NCI-H1436 treated with DMSO at 0.1 percent for 48 hours (cell line): ENCODE data around the gene ZNF678.

Experiments used
- DNase-seq: peaks from one replicate; lab custom pipeline; 2025; lab: John Stamatoyannopoulos, UW

The ZNF678 gene

DNA sequence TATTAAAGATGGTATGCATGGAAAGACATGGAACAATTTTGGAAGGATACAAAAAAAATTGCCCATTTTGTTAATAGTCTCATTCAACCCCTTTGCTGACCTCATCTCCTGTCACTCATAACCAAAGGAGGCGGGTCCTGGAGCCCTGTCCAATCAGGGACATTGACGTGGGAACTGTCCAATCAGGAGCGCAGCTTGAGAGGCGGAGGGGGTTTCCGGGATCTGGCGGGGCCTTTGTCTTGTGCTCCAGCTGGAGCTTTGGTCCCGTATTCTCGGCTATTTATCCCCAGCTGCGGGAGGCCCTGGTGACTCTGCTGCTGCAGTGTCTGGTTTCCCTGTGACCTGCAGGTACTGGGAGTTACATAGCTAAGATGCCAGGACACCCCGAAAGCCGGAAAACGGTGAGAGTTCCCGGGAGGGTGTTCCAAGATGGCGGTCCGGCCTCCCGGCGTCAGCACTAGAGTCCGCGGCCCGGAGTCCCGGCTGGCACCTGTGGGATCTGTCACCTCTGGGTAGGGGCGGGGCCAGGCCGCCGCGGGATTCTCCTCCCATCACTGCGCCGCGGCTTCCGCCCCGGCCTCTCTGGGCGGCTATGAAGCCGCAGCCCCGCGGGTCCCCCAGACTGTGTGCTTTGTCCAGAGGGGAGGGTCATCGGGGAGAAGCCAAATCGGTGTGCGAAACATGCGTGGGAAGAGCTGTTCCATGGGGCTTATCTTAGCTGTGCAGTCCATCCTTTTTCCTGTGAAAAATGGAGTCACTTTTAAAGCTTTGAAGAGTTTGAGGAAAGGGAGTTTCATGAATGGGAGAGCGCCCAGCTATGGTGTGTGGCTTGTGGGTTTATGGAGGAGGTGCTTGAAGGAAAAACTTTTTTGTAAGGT, at the start of gene ZNF678:
ZNF678 (plus strand) TSS at position 233 of the 878 bp plus-strand sequence. CDS start 87,436 bp downstream, outside the sequence.
- peak; percentile 79 for DNase-seq

DNA sequence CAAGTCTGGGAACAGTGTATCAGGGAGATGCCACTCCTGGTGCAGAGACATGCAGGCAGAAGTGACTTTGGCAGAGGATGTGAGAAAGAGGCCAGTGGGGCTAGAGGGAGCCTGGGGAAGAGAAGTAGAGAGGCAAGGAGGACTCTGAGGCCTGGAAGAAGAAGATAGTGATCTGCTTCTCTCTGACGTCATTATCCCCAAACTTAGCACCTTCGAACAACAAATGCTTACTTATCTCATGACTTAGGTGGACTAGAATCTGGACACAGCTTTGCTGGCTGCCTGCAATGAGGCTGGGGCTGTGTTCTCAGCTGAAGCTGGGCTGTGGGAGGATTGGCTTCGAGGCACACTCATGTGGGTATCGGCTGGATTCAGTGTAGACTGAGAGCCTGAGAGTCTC, 44.5 kb upstream of the ZNF678 start:
- no peak for DNase-seq

DNA sequence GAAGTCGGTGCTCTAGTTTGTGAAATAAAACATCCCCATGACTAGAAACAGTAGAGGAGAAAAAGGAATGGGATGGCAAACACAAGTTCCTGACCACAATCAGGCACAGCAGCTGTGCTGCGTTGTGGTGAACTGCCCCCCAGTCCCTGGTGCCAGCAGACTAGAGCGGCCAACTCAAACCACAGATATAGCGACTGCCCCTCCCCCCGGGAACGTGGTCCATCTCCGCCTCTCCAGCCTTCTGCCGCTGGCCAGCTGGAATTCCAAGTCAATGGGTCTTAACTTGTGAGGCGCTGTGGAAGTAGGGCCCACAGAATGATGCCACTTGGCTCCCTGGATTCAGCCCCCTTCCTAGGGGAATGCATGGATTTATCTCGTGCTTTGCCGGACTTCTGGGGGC, 41.6 kb upstream of the ZNF678 start:
- no peak for DNase-seq

DNA sequence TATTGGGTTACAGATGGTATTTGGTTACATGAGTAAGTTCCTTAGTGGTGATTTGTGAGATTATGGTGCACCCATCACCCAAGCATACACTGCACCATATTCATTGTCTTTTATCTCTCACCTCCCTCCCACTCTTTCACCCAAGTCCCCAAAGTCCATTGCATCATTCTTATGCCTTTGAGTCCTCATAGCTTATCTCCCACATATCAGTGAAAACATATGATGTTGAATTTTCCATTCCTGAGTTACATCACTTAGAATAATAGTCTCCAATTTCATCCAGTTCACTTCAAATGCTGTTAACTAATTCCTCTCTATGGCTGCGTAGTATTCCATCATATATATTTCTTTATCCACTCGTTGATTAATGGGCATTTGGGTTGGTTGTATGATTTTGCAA, 36.8 kb upstream of the ZNF678 start:
- DNase-seq = no peak

DNA sequence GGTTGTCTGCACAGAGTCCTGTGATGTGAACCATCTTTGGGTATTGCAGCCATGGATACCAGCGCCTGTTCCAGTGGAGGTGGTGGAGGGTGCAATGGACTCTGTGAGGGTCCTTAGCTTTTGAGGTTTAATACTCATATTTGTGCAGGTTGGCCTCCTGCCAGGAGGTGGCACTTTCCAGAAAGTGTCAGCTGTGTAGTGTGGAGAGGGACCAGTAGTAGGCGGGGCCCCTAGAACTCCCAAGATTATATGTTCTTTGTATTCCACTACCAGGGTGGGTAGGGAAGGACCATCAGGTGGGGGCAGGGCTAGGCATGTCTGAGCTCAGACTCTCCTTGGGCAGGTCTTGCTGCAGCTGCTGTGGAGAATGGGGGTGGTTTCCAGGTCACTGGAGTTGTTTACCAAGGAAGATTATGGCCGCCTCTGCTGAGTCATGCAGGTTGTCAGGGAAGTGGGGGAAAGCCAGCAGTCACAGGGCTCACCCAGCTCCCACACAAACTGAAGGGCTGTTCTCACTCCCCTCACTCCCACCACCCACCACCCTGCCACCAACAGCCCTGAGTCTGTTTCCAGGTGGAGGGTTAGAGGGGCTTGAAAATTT, 31.2 kb upstream of the ZNF678 start:
- DNase-seq = no peak

DNA sequence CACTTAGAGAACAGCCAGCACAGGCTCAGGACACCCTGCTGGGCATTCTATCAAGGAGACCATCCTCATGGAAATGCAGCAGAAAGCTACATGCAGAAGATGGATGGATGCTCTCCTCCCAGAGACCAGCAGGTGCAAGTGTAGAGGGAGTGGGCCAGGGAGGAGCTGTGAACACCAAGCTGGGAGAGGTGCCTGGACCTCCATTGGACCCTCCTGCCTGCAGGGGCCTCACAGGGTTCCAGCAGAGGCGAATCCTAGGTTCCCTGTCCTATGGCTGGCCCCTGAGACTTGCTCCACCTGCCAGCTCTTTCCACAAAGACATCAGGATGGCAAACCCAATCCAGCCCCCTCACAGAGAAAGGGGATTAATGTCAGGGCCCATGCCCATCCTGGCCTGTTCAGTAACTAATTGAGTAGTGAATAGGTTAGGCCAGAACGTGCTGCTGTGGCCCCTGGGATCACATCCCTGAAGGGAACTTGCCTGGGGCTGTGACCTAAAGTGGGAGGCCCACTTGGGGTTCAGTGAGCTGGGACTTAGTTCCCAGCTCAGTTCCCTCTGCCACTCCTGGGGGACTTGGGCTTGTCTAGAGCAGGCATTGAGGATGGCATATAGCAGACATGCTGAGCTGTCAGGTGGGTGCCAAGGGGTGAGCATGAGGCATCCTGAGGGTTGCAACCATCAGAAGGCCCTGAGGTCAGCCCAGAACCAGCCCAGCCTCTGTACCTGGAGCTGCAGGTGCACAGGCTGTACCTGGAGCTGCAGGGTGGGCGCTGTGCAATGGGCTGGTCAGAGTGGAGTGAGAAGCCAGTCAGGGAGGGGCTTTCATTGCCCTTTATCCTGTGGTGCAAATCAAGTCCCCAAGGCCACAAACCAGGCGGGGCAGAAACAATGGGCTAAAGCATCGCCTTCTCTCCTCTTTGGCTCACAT, 22.9 kb upstream of the ZNF678 start:
- no peak for DNase-seq

DNA sequence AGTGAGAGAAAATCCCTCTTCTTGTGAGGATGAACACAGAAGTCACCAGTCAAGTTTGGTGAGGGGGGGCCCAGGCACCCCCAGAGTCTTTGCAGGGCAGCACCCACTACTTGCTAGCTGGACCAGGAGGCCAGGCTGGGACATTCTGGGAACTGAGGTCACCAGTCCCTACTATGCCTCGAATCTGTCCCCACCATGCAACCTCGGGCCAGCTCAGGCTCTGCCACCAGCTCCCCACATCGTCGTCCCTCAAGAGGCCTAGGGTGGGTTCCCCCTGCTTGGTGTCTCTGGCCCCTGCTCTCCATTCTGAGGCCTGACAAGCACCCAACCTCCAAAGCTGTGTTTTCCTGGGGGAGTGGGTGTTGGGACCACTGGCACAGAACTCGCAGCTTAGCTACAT, 22.2 kb upstream of the ZNF678 start:
- DNase-seq = no peak

DNA sequence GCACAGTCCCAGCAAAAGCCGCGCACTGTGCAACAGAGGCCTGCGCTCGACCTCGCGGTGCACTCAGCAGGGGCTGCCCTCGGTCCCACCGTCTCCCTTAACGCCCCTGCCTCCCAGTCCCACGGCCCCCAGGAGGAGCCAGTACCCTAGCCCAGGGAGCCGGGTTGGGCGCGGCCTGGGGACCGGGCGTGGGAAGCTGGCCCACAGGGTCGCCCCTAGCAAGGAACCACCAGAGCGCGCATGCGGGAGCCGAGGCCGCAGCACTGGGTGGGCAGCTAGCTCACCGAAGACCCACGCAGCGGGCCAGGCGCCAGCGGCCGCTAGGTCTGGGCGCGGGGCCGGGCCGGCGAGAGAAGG, 21.6 kb upstream of the ZNF678 start:
- no peak for DNase-seq

DNA sequence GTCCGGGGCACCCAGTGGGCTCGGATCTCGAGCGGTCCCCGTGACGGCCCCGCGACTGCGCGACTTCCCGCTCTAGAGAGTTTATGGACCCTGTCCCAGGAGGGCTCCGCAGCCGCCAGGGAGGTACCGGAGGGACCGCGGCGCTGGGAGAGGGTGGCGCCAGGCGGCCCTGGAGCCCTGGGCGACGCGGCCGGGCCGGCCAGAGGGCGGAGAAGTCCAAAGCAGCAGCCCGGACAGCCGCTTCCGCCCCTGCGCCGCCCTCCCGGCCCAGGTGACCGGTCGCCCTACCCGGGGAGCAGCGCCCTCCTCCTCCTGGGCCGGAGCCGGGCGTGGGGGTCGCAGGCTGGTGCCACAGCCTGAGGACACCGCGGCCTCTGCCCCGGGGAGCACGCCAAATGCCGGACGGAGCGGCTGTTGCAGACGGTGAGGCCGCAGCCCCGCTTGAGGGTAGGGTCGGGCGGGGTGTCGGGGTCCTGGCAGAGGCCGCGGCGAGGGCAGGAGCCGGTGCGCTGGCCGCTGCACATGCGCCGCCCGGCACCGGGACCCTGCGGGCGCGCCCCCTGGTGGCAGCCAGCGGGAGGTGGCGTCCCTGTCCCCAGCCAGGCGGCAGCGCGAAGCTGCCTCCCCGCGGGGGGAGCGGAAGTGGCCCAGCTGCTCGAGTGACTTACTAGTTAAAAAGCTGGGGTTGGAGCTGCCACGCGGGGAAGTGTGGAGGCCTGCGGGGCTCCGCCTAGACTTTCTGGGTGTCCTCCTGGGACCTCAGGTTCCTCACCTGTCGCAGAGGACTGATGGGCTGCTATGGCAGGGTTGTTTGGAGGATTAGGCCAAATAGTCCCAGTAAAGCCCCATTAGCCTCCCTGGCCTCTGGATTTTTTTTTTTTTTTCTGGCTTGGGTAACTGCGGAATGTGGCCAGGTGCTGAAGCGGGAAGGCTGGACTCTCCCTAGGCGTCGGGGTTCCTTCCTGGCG, 20.9 kb upstream of the ZNF678 start:
- DNase-seq = peak; percentile 40

DNA sequence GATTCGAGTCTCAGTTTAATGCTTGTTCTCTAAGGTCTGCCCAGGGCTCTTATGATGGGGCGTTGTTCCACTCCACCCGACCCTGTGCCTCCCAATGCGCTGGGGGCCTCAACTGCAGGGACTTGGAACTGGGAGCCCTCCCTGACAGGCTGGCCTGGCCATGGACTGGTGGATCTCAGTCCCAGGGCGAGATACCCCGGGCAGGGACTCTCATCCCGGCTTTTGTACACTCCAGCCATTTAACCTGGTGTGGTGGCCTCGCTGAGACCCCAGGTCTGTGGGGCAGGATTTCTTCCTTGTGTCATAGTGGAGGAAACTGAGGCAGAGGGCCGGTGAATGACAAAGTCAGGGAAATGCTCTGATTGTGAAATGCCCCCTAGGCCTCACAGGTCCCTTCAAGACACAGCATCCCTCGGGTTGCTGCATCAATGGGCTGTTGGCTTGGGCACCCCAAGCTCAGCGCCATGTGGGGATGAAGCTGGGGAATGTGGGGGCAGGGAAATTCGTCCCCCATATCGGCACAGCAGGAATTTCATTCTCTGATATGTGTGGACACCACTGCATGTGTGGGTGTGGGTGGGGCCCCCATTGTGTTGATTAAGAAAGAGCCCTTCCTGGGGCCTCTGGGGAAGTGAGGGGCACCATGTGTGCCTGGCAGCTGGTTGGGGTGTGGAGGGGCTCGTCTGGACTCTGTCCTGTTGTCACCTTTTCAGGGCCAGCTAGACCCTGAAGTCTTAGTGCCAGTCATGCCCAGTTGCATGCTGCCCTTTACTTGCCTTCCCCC, 19.9 kb upstream of the ZNF678 start:
- DNase-seq = no peak

DNA sequence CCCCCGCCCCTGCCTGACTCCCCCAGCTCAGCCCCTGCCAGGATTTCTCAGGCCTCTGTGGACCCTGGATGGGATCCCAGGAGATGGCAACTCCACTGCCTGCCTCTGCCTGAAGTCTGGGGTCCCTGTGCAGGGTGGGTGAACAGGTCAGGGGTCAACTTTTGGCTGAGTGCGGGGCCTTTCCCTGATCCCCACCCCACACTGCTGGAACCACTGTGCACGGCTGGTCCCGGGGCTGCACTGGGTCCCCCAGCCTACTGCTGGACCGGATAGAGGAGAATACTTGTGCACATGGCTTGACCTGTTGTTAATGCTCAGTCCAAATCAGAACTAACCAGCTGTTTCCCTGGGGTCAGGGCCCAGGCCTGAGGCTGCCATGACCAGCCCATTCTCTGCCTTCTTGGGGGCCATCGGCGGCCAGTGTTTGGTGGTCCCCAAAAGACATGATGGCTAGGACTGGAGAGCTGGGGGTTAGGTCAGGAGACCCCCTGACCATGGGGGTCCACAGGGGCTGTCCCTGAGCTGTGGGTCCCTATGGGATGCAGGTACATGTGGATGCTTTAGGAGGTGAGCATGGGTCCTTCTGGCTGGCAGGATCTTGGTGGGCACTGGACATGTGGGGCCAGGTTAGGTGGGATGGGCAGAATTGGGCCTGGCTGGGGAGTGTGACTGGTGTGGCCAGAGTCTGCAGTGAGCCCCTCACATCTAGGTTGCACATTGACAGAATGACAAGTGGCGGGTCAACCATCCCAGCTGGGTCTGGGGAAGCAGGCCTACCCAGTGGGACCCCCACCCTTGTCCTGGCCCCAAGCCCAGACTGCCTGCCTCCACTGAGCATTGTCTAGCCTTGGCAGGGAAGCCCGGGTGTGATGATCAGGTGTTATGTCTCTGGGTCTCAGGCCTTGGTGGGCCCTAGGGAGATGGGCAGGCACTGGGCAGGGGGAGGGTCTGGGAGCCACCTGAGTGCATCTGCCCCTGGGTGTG, 19.0 kb upstream of the ZNF678 start:
- no peak for DNase-seq

DNA sequence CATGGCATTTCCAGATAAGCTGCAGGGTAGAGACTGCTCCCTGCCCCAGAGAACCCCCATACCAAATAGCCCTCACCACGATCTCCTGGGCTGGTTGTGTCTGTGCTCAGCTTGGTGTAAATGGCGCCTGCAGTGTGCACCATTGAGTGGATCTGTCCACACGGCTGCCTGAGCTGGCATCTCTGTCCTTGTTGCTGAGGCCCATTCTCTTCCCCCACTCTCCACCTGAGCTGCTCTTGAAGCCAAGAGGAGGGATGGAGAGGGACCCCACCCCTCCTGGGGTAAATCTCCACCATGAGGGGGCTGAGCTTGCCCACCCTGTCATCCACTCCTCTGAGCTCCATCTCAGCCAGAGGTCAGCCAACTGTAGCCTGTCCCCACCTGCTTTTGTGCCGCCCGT, 18.0 kb upstream of the ZNF678 start:
- DNase-seq = no peak

DNA sequence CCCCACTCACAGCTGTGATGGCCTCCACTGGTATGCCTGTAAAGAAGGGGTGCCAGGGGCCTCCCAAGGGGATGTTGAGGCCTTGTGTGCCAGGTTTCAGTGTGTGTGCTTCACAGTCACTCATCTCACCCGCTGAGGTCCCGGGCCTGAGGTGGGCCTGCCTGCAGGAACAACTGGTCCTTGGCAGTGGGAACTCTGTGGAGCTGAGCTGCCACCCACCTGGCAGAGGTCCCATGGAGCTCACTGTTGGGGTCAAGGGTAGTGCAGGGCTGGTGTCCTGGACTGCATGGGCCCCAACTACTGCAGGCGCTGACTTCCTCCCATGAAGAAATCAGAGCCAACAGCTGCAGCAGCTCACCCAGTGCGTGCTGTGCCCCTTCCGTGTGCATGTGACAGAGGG, 17.3 kb upstream of the ZNF678 start:
- DNase-seq = no peak

DNA sequence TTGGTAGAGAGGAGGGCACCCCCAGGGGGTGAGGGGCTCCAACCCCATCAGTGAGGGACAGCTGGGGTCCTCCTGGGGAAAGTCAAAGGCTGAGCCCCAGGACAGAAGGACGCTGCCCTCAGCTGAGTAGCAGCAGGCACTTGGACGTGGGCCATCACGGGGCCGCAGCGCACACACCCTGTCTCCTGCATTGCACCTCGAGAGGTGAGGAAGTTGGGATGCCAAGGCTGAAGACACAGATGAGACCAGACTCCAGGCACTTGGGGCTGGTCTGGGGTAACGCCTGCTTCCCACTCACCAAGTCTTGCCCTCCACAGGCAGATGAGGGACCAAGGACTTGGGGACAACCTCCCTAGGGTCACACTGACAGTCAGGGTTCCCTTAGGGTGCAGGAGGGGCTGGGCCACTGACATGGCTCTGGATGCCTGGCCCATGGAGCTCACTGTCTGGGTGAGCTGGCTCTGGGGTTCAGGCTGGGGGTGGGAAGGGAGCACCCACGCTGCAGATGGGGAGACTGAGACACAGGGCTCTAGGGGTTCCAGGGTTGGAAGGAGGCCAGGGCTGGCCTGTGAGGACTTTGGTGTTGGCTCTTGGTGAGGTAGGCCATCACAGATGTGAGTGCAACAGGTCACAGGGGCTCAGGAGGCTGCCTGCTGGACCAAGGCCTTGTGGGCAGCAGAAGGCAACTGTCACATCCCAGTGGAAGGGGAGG, 16.6 kb upstream of the ZNF678 start:
- no peak for DNase-seq

DNA sequence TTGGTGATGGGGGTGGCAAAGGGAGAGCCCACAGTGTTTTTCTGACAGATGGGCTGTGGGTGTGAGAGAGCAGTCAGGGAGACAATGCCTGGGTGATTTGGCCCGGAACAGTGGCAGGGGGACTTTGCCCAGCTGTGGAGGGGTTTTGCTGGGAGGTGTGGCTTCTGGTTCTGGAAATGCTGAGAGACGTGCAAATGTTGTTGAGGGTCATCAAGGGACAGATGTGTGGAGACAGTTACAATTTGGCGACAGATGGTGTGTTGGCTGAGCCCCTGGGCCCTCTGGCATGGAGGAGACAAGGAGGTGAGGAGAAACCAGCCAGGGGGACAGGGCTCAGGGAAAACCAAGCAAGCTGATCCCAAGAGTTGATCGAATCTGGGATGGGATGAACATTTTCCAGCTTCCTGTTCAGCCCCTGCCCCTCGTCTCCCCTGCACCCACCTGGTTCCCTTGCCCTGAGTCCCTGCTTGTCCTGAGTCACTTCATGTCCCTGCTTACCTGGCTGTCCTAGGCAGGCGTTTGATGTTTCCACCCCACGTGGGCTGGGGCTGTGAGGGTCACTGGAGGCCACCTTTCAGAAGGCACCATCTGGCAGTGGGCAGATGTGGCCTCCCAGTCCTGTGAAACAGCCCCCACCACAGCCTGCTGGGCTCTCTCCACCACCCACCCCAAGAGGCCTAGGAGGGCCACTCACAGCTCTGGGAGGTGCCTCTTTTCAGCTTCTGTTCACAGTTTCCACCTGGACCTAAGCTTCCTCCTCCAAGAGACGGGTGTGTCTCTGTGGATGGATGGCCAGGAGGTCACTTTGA, 15.8 kb upstream of the ZNF678 start:
- no peak for DNase-seq

DNA sequence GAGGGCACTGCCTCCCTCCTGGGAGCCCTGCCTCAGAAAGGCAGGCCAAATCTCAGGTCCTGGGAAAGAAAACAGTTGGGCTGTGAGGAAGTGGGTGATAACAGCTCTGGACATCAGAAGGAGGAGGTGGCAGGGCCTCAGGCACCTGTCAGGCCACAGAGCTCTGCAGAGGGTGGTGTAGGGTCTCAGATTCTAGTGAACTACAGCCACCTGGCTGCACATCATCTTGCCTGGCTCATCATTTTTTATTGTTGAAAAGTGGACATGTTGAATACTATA, 15.3 kb upstream of the ZNF678 start:
- no peak for DNase-seq

DNA sequence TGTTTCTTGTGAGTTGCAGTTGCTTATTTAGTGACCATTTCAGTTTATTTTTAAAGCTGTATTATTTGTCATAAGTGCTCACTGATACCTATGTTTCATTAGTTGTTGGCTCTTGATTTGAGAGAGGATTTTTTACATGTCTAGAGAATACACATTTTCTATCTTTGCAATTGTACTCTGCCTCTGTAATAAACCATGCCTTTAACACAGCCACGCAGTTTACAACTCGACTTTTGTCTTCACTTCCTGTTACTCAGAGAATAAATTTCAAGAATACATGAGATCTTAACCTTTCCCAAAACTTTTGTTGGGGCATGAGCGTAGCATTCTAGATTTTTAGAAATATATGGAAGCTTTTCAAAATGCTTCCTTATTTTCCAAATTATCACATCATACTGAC, 14.9 kb upstream of the ZNF678 start:
- DNase-seq = no peak

DNA sequence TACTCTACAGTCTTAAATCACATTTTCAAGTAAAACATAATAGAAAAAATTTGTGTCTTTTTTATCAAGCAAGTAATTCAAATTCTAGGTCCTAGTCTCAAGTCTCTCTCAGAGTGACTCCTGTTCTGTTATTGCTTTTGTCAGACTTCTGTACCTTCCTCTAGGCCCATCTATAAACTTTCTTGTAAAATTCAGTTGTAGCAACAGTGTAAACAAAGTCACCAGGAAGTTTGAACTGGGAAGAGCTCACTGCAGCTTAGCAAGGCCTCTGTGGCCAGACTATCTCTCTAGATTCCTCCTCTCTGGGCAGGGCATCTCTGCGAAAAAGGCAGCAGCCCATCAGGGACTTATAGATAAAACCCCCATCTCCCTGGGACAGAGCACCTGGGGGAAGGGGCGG, 13.5 kb upstream of the ZNF678 start:
- DNase-seq = no peak
